ENCODE data around the gene TBPL1.
"Not testable (repeated sequence)": the region's sequence is repeated elsewhere in the genome, so short reads cannot be mapped to it uniquely, and the experiment has no call there.

Gene TBPL1

DNA sequence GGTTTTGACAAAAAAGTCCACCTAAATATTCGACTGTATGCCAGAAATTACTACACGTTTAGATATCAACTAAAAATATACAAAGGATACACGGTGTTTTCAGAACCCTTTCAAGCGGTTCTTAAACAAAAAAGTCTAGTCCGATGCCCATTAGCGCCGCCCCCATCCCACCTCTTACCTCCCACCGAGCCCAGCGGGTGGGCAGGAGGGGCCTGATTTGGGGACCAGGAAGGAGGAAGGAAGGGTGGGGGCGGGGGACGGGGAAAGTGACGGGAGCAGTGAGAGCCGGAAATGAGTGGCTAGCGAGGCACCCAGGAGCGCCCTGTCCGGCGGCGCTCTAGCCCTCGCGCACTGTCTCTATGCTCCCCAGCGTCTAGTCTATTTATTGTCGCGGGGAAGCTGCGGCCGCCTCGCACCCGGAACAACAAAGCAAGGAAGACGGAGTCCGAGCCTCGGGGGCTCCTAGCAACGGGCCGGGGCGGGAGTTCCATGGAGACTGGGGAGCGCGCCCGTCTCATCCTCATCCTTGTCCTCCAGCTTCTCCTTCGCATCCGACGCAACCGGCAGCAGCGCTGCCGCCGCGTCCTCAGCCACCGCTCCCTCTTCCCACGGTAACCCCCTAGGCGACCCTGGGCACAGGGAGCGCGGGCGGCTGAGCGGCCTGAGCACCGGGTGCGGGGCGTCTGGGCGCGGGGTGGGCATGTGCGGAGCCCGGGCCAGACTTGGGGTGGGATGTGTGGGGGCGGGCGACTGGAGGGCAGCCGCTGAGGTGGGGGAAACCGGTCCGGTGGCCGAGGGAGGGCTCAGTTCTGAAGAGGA, at the start of gene TBPL1:
TBPL1 (plus strand) TSS at position 410 of the 819 bp plus-strand sequence. CDS start 26,902 bp downstream, outside the sequence.
- DNase-seq (ENCODE audit: low read depth) = peak; percentile 86

DNA sequence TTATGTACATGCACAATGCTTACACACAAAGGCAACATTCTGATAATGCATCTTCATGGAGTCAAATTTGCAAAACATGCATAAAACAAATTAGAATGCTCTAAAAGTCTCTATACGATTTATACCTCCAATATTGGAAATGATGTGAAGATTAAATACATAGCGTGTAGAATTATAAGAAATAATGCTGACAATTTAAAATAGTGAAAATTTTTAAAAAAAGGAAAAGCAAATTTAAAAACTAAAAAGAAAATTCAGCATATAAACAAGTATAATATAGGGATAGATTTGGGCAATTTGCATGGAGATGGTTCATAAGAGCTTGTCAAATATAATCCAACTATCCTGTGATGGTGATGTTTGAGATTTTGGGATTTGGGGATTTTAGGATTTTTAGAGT, 49.2 kb upstream of the TBPL1 start:
- no peak for DNase-seq (ENCODE audit: low read depth)

- no peak for DNase-seq (ENCODE audit: low read depth)
Measured at GRCh38 chr6:133906050-133906449, 47.0 kb upstream of the TBPL1 start.

- DNase-seq (ENCODE audit: low read depth) = peak; percentile 27
Measured at GRCh38 chr6:133916650-133917151, 36.3 kb upstream of the TBPL1 start.

DNA sequence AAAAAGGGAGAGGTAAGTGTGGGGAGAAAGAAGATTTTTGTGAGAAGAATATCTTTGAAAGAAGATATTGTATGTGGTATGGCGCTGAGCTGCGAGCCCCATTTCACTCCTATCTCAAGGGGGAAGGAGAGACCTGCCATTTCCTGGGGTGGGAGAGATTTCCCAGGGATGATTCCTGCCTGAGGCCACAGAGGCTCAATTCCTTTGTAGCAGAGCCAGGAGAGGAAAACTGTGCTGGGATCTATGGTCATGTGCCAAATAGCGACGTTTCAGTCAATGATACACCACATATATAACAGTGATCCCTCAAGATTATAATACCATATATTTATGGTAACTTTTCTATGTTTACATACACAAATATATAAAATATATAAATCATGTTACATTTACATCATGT, 35.2 kb upstream of the TBPL1 start:
- no peak for DNase-seq (ENCODE audit: low read depth)

GRCh38 chr6:133918208-133918930, 34.7 kb upstream of the TBPL1 start:
- DNase-seq (ENCODE audit: low read depth) = no peak

DNA sequence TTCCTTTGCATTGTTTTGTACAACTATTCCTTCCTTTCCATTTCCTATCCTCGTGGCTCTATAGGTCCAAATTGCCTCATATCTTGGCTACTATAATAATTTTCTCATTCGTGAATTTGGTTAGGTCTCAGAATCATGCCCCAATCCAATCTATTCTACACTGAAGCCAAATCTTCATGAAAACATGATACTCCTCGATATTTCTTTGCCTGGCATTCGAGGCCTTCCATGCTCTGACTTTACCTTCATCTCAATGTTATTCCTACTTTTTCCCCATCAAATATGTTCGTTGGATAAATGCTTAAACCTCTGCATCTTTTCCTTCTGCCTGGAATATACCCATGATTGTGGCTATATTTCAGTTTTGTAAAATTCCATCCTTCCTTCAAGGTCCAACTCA, 33.7 kb upstream of the TBPL1 start:
- DNase-seq (ENCODE audit: low read depth) = no peak

- peak; percentile 8 for DNase-seq (ENCODE audit: low read depth)
Measured at GRCh38 chr6:133921249-133921859, 31.7 kb upstream of the TBPL1 start.

DNA sequence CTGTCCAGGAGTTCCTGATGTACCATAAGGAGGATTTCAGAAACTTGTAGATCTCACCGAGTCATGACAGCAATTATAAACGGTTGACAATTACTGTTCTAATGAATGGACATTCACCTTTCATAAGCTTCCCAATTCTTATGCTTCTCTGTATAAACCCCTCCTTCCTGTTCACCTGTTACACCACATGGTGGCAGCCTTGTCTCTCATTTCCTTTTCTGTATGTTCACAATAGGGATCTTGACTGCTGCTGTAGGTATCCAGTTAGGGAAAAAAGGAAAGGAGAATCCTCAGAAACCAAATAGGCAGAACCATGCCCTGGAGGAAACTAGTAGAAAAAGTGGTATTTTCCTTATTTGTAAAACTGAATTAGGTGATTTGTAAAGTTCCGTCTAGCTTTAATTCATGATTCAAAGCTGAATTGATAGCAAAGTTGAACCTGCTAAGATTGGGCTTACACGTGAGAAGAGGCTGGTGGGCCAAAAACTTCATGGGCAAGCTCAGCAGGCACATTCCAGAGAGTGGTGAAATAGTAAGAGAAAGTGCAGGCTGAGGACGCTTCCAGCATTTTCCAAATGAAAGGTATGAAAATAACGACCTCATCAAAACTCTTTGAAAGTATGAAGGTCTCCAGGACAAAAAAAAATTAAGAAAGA, 29.0 kb upstream of the TBPL1 start:
- DNase-seq (ENCODE audit: low read depth) = peak; percentile 2

DNA sequence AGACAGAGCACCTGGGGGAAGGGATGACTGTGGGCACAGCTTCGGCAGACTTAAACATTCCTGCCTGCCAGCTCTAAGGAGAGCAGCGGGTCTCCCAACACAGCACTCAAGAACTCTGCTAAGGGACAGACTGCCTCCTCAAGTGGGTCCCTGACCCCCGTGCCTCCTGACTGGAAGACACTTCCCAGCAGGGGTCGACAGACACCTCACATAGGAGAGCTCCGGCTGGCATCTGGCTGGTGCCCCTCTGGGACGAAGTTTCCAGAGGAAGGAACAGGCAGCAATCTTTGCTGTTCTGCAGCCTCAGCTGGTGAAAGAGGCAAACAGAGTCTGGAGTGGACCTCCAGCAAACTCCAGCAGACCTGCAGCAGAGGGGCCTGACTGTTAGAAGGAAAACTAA, 21.8 kb upstream of the TBPL1 start:
- DNase-seq (ENCODE audit: low read depth) = not testable (repeated sequence)

DNA sequence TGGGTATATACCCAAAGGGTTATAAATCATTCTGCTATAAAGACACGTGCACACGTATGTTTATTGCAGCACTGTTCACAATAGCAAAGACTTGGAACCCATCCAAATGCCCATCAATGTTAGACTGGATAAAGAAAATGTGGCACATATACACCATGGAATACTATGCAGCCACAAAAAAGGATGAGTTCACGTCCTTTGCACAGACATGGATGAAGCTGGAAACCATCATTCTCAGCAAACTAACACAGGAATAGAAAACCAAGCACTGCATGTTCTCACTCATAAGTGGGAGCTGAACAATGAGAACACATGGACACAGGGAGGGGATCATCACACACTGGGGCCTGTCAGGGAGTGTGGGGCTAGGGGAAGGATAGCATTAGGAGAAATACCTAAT, 16.7 kb upstream of the TBPL1 start:
- not testable (repeated sequence) for DNase-seq (ENCODE audit: low read depth)

- no peak for DNase-seq (ENCODE audit: low read depth)
Measured at GRCh38 chr6:133937909-133938308, 15.1 kb upstream of the TBPL1 start.

- no peak for DNase-seq (ENCODE audit: low read depth)
Measured at GRCh38 chr6:133938533-133938932, 14.5 kb upstream of the TBPL1 start.

GRCh38 chr6:133939778-133940667, 13.0 kb upstream of the TBPL1 start:
- DNase-seq (ENCODE audit: low read depth) = no peak

GRCh38 chr6:133945158-133945557, 7.9 kb upstream of the TBPL1 start:
- DNase-seq (ENCODE audit: low read depth) = no peak

DNA sequence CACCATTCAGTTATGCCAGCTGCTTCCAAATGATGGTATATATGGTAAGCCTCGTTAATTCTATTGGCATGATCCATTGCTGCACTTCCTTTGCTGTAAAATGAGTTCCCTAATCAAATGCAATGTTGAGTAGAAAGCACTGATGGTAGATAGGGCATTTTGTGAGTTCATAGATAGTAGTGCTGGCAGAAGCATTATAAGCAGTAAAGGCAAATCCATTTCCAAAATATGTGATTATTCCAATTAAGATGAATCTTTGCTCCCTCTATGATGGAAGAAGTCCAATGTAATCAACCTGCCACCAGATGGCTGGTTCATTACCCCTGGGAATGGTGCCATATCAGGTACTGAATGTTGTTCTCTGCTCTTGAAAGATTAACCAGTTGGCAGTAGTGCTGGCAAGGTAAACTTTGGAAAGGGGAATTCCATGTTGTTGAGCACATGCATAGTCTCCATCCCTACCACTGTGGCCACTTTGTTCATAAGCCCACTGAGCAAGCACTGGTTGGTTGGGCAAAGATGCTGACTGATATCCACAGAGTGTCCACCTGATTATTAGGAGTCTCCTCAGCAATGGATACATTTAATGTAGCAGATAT, 5.6 kb upstream of the TBPL1 start:
- no peak for DNase-seq (ENCODE audit: low read depth)

- DNase-seq (ENCODE audit: low read depth) = no peak
Measured at GRCh38 chr6:133948472-133948871, 4.6 kb upstream of the TBPL1 start.

GRCh38 chr6:133951227-133951626, 1.8 kb upstream of the TBPL1 start:
- DNase-seq (ENCODE audit: low read depth) = no peak

DNA sequence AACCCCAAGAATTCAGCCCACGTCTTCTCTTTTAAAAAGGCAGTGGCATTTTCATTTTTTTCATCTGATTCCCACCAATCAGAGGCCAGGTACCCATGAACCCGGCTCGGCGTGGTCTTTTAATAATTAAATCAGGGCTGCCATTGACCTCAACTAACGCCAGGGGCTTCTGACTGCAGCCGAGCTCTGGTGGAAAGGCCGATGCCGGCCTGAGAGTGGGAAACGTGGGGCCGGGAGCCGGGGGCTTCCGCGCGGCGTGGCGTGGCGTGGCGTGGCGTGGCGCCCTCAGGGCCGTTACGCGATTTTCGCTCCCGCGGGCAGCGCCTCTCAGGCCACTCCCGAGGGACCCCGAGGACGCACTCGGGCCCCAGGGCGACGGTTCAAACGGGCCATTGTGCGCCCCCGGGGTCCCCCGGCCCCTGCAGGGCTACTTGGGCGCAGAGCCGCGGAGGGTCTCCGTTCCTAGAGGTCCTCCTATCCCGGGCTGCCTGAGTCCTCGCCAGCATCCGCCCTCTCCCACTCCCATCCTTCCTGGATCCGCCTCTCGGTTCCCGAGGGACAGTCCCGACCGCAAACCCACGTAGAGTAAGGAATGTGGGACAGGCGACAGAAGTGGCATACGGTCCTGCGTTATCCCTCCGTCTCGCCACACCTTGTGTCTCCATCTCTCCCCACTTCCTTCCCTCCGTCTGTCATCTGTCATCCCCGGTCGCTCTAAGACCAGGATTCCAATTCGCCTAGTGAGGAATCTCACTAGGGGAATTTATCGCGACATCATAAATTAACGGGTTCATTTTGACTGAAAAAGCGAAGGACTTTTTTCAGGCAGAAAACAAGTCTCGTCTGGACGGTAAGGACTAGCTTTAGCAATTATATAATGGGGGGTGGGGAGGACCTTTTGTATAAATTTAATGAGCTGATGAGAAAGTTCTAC, 876 bp upstream of the TBPL1 start:
- peak; percentile 22 for DNase-seq (ENCODE audit: low read depth)
